DOHH2 (cell line): ENCODE results near the gene PIGL.

ENCODE experiments used
- CTCF ChIP-seq: fragments of 200-600 bp; sonication (generic); IDR thresholded peaks from one replicate; pipeline ENCODE4 v1.5.1; 2014; ENCODE audit warnings: antibody characterized with exemption, mild to moderate bottlenecking, low read depth, low read length; ENCODE audit not compliant: poor library complexity, severe bottlenecking
- EZH2phosphoT487 ChIP-seq: fragments of 200-600 bp; sonication (generic); IDR thresholded peaks from 2 replicates; pipeline ENCODE4 v1.6.1; 2017; ENCODE audit warnings: borderline replicate concordance, mild to moderate bottlenecking, antibody characterized with exemption, low read length, moderate library complexity, mixed read lengths

DNA sequence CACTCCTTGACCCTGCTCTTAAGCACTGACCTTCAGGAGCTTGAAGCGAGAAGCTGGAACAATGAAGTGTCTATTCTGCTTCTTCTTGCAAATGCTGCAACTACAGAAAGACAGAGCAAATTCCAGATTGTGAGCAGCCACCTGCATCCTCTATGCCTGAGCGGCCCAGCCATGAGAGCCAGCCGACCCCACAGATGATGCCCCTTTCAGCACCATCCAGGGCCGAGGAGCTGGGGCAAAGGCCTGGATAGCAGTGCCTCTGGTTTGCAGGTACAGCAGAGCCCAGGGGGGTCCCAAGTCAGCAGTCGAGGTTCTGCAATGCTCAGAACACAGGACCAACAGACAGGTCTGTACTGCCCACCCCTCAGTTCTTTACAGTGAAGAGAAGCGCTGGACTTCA is 131.6 kb downstream of the PIGL start:
- TF ChIP-seq CTCF (no peak), EZH2phosphoT487 (no peak)
